OCI-M2 (cell line): ENCODE measurements around the gene AJUBA.
"Not testable (repeated sequence)": the region's sequence is repeated elsewhere in the genome, so short reads cannot be mapped to it uniquely, and the experiment has no call there.

Source experiments
- DNase-seq: peaks from one replicate; lab custom pipeline; 2025; ENCODE audit not compliant: unreplicated experiment; lab: John Stamatoyannopoulos, UW

Gene AJUBA

GRCh38 chr14:22982477-22983245, at the start of gene AJUBA:
Gene AJUBA (minus strand): TSS chr14:22982551. CDS start chr14:22982266, 285 bp downstream.
- no peak for DNase-seq

GRCh38 chr14:23030936-23031335, 48.6 kb upstream of the AJUBA start:
- DNase-seq: no peak

DNA sequence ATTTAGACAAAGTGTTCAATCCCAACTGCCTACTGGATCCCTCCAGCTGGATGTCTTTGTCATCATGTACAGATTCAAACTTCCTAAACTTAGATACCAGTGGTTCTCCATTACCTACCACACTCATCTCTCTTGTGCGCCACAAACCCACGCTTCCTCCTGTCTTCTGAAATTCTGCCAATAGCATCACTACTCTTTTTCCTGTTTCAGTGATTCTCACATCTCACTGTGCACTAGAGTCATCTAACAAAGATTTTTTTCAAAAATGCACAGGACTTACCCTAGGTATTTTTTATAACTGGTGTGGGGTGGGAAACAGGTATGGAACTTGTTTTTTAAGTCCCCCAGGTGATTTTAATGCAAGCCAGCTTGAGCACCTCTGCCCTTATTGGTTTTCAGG, 46.4 kb upstream of the AJUBA start:
- DNase-seq: no peak

GRCh38 chr14:23025151-23025814, 42.9 kb upstream of the AJUBA start:
- DNase-seq: no peak

- no peak for DNase-seq
Measured at GRCh38 chr14:23024612-23025075, 42.3 kb upstream of the AJUBA start.

GRCh38 chr14:23023795-23024152, 41.4 kb upstream of the AJUBA start:
- no peak for DNase-seq

DNA sequence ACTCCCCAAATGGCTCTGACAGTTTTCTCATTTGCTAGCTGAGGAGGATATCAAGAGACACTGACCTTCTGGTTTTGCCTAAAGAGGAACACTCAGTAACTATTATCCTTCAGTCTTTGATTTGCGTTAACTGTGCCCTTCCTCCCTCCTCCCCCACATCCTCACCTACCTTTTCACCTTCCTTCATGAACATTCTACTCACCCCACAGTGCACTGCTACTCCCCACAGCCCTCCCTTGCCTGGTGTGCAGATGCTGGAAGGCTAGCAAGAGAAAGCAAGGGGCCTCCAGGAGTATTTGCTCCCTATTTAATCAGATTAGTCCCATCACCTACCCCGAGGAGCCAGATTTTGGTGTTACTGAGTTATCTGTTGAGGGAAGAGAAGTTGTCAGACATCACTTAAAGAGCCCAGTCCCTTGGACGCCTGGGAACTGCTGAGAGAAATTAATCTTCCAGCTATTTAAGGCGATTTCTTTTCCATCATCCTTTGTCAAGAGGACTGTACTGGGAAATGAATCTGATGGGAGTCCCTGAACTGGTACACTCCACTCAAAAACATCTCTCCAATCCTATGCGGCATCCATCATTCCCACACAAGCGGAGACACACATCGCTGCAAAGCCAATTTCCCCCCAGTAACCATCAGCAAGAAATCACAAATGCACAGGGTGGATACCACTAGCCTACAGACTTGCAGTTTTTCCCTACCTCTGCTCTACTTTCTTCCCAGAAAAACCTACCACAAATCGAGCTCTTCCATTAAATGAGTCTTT, 40.9 kb upstream of the AJUBA start:
- no peak for DNase-seq

DNA sequence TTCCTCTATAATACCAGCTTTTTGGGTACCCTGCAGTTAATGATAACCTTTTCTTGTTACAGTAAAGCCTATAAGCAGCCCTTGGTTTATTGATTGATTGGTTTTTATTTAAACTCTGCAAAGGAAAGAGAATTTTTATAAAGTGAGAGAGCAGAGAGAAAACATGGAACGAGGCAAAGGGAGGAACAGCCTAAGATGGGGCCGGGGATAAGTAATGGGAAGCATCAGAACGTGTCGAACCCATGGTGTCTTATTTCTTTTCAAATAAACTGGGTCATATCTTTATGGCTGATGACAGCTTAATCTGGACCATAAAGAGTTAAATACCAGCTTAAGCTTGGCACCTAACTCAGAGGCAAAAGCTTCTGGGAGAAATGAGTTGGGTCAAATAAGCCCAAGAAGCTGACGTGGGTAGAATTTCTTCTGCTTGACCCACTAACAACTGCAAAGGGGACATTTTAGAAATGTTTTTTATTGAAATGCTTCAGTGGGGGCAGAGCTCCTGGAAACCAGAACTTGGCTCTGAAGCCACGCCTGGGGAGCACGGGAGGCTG, 39.6 kb upstream of the AJUBA start:
- no peak for DNase-seq

DNA sequence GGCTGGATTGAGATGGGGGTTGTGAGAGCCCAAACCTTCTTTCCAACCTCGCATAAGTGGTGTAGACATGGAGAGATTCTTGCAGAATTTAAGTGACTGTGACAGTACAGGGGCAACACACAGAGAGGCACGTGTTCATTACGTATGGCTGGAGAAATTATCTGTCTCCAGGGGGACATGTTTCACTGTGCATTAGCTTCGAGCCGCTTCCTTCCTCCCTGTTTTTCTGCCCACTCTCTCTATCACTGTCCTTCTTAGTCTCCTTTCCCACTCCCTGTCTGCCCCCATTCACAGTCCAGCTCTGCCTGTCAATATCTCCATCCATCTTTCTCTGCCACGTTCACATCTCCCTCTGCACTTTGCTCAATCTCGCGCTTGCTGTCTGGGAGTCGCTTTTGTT, 39.1 kb upstream of the AJUBA start:
- no peak for DNase-seq

DNA sequence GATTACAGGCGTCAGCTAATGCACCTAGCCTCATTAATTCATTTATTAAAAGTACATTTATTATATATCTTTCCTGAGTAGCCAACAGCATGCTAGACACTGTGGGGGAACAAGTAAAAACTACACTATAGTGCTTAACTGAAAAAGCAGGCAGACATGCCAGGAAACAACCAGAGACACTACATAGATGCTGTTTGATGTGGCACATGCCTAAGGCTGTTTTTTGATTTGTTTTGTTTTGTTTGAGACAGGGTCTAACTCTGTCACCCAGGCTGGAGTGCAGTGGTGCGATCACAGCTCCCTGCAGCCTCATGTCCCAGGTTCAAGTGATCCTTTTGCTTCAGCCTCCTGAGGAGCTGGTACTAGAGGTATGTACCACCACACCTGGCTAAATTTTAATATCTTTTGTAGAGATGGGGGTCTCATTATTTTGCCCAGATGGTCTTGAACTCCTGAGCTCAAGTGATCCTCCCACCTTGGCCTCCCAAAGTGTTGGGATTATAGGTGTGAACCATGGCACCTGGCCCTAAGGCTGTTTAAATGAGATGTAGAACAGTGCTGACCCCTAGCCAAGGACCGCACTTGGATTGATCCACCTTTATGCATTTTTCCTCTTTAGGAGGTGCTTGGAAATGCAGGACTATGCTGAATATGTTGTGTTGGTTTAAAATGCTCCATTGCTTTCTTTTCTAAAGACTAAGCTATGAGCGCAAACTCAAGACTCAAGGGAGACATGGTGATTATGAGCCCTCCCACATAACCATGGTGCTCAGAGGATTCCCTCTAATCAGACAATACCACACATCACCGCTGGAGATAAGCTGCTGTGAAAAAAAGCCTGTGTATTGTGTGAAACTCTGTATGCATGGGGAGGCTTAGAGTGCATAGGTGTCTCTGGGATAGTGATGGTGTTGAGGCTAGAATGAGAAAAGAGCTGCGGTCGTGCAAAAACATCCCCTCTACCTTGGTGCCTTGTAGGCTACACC, 38.1 kb upstream of the AJUBA start:
- no peak for DNase-seq

GRCh38 chr14:23018107-23018506, 35.8 kb upstream of the AJUBA start:
- no peak for DNase-seq

DNA sequence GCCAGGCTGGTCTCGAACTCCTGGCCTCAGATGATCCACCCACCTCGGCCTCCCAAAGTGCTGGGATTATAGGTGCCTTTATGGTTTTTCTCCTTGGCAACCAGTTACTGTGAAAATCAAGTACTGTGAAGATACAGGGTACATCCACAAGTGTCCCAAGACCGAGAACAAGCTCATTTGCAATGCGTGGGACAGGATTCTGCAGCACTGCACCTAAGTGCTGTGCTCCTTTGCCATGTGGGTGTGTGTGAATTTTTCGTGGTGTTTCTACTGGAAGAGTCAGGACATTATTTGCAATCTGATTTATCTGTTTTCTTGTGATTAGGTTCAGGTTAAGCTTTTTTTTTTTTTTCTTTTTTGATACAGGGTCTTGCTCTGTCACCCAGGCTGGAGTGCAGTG, 34.7 kb upstream of the AJUBA start:
- DNase-seq: no peak

- DNase-seq: no peak
Measured at GRCh38 chr14:23015618-23016017, 33.3 kb upstream of the AJUBA start.

- not testable (repeated sequence) for DNase-seq
Measured at GRCh38 chr14:23013749-23014054, 31.4 kb upstream of the AJUBA start.

DNA sequence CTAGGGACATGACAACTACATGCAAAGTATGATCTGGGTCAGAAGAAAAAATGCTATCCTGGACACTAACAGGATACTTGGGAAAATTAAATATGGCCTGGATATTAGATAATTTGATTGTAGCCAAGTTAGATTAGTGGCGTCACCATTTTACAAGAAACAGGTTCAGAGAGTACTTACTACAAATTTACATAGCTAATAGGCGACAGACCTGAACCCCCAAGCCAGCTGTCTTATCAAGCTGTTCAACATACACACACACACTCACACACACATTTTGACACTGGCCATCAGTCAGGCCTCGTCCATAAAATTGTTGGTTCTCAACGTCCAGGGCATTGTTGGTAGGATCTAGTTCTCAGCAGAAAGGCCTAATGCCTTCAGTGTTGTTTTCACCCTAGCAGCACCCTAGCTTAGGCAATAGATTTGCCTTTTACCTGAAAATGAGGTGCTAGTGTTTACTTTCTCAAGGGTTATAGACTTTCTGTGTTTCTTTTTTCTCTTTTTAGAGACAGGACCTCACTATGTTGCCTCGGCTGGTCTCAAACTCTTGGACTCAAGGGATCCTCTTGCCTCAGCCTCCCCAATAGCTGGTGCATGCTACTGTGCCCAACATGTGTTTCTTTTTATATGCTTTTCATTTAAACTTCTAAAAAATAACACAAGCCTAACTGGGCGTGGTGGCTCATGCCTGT, 30.9 kb upstream of the AJUBA start:
- no peak for DNase-seq

DNA sequence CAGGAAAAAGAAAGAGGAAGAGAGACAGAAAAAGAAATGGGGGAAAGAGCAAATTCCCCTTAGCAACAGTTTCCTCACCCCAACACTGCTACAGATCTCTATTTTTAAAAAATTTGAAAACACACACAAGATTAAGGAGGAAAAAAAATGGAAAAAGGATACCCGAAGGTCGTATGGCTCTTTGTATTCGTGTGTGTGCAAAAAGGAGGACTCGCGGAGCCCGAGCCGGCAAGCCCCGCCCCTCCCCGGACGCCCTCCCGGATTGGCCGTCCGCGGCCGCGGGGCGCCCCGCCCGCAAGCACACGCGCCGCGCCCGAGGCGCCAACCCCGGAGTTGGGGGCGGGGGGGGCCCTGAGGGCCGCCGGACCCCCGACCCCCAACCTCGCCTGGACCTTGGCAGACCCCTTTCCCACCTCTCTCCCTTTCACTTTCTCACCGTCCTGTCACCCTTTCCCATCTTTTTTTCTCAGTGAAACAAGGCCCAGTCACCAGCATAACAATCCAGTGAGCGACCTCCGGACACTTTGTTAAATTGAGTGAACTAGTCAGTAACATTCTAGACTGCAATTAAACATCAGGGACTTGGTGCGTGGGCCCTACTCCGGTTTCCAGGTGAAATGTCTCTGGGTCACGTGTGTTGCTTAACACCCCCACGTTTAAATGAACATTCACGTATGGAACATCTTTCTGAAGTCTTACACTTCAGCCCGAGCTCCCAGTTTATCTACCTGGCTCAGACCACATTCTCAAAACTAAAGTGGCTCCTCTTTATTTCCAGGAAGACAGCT, 27.8 kb upstream of the AJUBA start, which contains the start of gene C14orf93:
C14orf93 (minus strand) TSS at position 205 of the 788 bp plus-strand sequence. CDS start 11,120 bp downstream, outside the sequence.
- DNase-seq: no peak

- DNase-seq: no peak
Measured at GRCh38 chr14:23009483-23009938, 27.2 kb upstream of the AJUBA start.

DNA sequence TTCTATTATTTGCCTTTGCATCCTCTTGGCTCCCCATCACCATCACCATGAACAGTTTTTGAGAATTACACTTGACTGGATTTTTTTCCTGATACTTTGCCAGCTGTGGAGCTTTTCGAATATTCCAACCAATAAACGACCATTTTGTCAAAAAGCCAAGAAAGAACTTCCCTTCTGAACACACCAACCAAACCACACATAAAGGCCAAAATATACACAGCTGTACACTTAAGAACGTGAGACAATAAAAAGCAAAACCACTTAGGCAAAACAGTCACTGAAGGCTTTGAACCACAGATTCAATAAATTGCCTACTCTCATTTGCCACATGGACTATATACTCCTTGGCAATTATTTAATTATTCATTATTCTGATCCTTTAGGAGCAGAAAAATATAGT, 26.5 kb upstream of the AJUBA start:
- no peak for DNase-seq
